T-cell (primary cell): Measurements from ENCODE around the gene CPZ. TPM values are rescaled to one million over a fixed set of nuclear protein-coding genes. Genes with fewer than 3 reads are reported as not detected.

Experiments
- ATAC-seq, 4 experiments: fragments of 200-7000 bp in 3 of 4; fragments of 150-1000 bp in 1 of 4; cut with Tn5 transposase; replicated peaks in 1 of 4; 1 replicate in 3 of 4; 2 replicates in 1 of 4; pipeline ENCODE4 v1.10.0; 2021; ENCODE audit warnings: moderate library complexity in 3 of 4, mild to moderate bottlenecking in 2 of 4, moderate number of reproducible peaks in 1 of 4
- CTCF ChIA-PET, 2 donors: fragments of 300-600 bp; sonication (Branson Sonifier 250); formaldehyde crosslinking; loops; one replicate each; lab custom pipeline; 2022; ENCODE audit warnings: antibody characterized with exemption in 2 of 2; lab: Charles Lee
- POLR2A ChIA-PET, 2 donors: fragments of 300-600 bp; sonication (Branson Sonifier 250); formaldehyde crosslinking; loops; one replicate each; lab custom pipeline; 2022; ENCODE audit warnings: antibody characterized with exemption in 2 of 2; lab: Charles Lee
- DNase-seq, 35 experiments: peaks; one replicate each; pipeline versions ENCODE4 v3.0.0 to v3.0.0-alpha.2; 2013 to 2023
- H3K27ac ChIP-seq: one replicate; pipeline ENCODE4 v1.5.1; 2013; ENCODE audit warnings: low read length
- H3K27me3 ChIP-seq, 2 experiments: replicated peaks in 1 of 2; 1 replicate in 1 of 2; 2 replicates in 1 of 2; pipeline versions ENCODE4 v1.6.1 to v1.7.0; 2013; ENCODE audit warnings: low read length in 1 of 2, mixed read lengths in 1 of 2; ENCODE audit not compliant: control insufficient read depth in 2 of 2, insufficient read depth in 2 of 2; ENCODE audit errors: extremely low read depth in 1 of 2
- H3K36me3 ChIP-seq, 2 donors: 1 replicate in 1 of 2; 2 replicates in 1 of 2; pipeline versions ENCODE4 v1.6.1 to v1.7.0; 2013; ENCODE audit warnings: low read length in 1 of 2; ENCODE audit not compliant: control insufficient read depth in 2 of 2, insufficient read depth in 1 of 2; ENCODE audit errors: extremely low read depth in 1 of 2
- H3K4me1 ChIP-seq, 2 experiments: 1 replicate in 1 of 2; 2 replicates in 1 of 2; pipeline versions ENCODE4 v1.6.1 to v1.7.0; 2013; ENCODE audit warnings: low read length in 2 of 2, mixed read lengths in 1 of 2; ENCODE audit not compliant: insufficient read depth in 2 of 2, control insufficient read depth in 1 of 2; ENCODE audit errors: extremely low read depth in 1 of 2
- H3K4me3 ChIP-seq, 2 donors: 1 replicate in 1 of 2; 2 replicates in 1 of 2; pipeline versions ENCODE4 v1.5.1 to v1.7.0; 2013; ENCODE audit warnings: mild to moderate bottlenecking in 2 of 2, low read length in 1 of 2, moderate library complexity in 1 of 2; ENCODE audit not compliant: control insufficient read depth in 1 of 2; ENCODE audit errors: extremely low read depth in 1 of 2
- H3K9me3 ChIP-seq: 2 replicates; pipeline ENCODE4 v1.7.0; 2013
- H3K27ac Mint-ChIP-seq, 2 donors: one replicate each; pipeline ENCODE4 v1.8.0; 2020 to 2021; ENCODE audit warnings: mild to moderate bottlenecking in 2 of 2, mixed read lengths in 2 of 2
- H3K27me3 Mint-ChIP-seq, 2 donors: one replicate each; pipeline ENCODE4 v1.8.0; 2021 to 2022; ENCODE audit warnings: mixed read lengths in 2 of 2
- H3K36me3 Mint-ChIP-seq: one replicate; pipeline ENCODE4 v1.8.0; 2021; ENCODE audit warnings: mixed read lengths
- H3K4me1 Mint-ChIP-seq, 3 donors: one replicate each; pipeline ENCODE4 v1.8.0; 2020 to 2022; ENCODE audit warnings: mixed read lengths in 3 of 3, mild to moderate bottlenecking in 1 of 3
- H3K4me3 Mint-ChIP-seq, 3 donors: one replicate each; pipeline ENCODE4 v1.8.0; 2020 to 2022; ENCODE audit warnings: mild to moderate bottlenecking in 3 of 3, mixed read lengths in 3 of 3, moderate library complexity in 3 of 3
- H3K9me3 Mint-ChIP-seq, 3 donors: one replicate each; pipeline ENCODE4 v1.8.0; 2020 to 2022; ENCODE audit warnings: mixed read lengths in 3 of 3
- WGBS: methylation state at CpG from one replicate; pipeline ENCODE4 v1.1.5; 2013; ENCODE audit warnings: missing lambda C conversion rate; ENCODE audit not compliant: insufficient coverage; 5-methylcytosine and 5-hydroxymethylcytosine counted together
- total RNA-seq, 35 experiments: library from RNA in 6 of 35; stranded (reverse) in 6 of 35; fragments of 120-200 nt in 1 of 35; gene quantifications; one replicate each; pipeline versions ENCODE4 v1.2.1 to v1.2.4 and lab custom pipeline; 2013 to 2026

CPZ gene
- total RNA-seq, 5 donors from 2014 or later (not counting 1 experiment from before 2014, with no cell fraction given) = 0.18 to 0.32 TPM; not detected in 3

DNA sequence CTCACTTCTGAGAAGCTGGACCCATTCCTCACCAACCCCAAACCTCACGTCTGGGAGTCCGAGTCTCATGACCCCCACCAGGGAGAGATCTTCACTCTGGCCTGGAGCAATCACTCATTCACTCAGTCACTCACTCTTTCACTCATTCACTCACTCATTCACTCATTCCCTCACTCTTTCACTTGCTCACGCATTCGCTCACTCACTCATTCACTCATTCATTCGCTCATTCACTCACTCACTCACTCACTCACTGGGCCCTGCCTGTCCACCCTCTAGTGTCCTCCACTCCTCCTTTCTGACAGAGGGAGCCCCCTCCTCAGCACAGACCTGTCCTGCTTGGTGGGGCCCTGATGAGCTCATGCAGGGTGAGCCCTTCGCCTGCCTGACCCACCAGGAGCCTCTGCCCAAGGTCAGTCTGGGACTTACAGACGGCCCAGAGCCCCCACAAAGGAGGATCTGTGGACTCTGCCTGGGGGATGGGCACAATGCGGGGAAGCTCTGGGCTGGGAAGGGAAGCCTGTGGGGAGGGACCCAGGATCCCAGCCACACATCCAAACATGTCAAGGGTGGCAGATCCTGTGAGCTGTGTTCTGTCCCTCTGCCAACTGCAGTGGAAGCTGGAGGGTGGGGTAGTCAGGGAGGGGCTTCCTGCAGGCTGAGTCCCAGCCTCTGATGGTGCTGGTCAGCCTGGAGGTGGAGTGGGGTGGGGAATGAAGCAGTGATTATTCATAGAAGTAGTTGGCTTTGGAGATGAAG is 18.5 kb downstream of the CPZ start:
- WGBS = 81% methylated on average over 5 of the region's 8 CpGs
- Histone ChIP-seq H3K27ac (no peak overlapping the region), H3K4me1 (peaks cover 0 to 6% of the 10 kb centered on the region in 2 experiments), H3K36me3 (no peaks in the 10 kb centered on the region), H3K27me3 (peaks cover 0 to 41% of the 10 kb centered on the region in 2 experiments), H3K9me3 (no peaks in the 10 kb centered on the region), H3K4me3 (no peak overlapping the region)
- Mint-ChIP-seq H3K4me1 (no peaks in the 10 kb centered on the region), H3K9me3 (no peaks in the 10 kb centered on the region), H3K27ac (no peak overlapping the region), H3K4me3 (no peak overlapping the region), H3K36me3 (no peaks in the 10 kb centered on the region), H3K27me3 (peaks cover 12% of the 10 kb centered on the region in 2 donors)
- DNase-seq = no peak
- ATAC-seq = no peak
- ChIA-PET CTCF (no interaction called here), POLR2A (no interaction called here)

- Mint-ChIP-seq H3K9me3 (no peaks in the 10 kb centered on the region), H3K36me3 (no peaks in the 10 kb centered on the region), H3K27me3 (peaks cover 12% of the 10 kb centered on the region in 2 donors), H3K4me3 (no peak overlapping the region), H3K4me1 (no peaks in the 10 kb centered on the region), H3K27ac (no peak overlapping the region)
- H3K4me3 ChIP-seq = no peak overlapping the region
- H3K9me3 ChIP-seq = no peaks in the 10 kb centered on the region
- ChIA-PET CTCF (no interaction called here), POLR2A (no interaction called here)
- no peak overlapping the region for H3K27ac ChIP-seq
- H3K27me3 ChIP-seq = peaks cover 0 to 30% of the 10 kb centered on the region in 2 experiments
- DNase-seq (no peak), ATAC-seq (no peak)
- H3K4me1 ChIP-seq = peaks cover 0 to 2% of the 10 kb centered on the region in 2 experiments
- H3K36me3 ChIP-seq = no peaks in the 10 kb centered on the region
- WGBS = 98% methylated on average over 6 of the region's 8 CpGs
Observed at GRCh38 chr4:8612646-8613045, 20.1 kb downstream of the CPZ start.

DNA sequence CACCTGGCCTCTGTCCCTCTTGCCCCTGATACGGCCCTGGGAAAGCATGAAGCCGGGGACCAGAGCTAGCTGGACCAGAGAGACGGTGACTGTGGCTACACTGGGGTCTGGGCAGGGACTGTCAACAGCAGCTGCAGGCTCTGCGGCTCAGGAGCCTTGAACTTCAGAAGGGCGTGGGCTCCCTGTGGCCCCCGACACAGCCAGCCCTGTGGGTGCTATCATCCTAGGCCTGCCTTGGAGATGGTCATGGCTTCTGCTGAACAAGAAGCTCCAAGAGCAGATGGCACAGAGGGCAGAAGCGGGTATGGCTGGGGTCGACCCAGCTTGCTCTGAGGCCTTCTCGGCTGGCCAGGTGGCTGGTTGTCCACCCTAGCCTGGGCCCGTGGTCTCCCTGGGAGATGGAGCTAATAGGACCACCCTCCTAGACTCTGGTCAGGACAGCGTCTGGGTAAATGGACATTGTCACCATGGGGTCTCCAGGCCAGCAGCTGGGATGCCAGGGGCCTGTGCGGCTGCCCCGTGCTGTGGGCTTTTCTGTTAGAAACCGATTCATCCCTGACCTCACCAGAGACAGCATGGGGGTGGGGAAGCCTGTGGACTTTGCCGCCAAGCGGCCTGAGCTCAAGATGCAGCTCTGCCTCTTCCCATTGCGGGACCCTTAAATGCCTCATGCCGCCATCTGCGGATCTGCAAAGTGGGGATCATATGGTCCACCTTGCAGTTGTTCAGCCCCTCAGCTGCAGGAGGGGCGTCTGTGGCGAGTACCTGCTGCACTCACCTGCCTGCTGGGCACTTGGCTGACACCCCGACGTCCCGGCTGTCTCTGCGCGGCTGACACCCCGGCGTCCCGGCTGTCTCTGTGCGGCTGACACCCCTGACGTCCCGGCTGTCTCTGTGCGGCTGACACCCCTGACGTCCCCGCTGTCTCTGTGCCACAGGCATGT is 21.1 kb downstream of the CPZ start:
- ChIA-PET CTCF (no interaction called here), POLR2A (no interaction called here)
- Histone ChIP-seq H3K27me3 (peaks cover 0 to 29% of the 10 kb centered on the region in 2 experiments), H3K9me3 (no peaks in the 10 kb centered on the region), H3K4me1 (no peaks in the 10 kb centered on the region), H3K36me3 (no peaks in the 10 kb centered on the region), H3K4me3 (no peak overlapping the region), H3K27ac (no peak overlapping the region)
- DNase-seq = no peak
- Mint-ChIP-seq H3K4me1 (no peaks in the 10 kb centered on the region), H3K27ac (no peak overlapping the region), H3K27me3 (peaks cover 12% of the 10 kb centered on the region in 2 donors), H3K9me3 (no peaks in the 10 kb centered on the region), H3K4me3 (no peak overlapping the region), H3K36me3 (no peaks in the 10 kb centered on the region)
- no peak for ATAC-seq
- WGBS = 86% methylated on average over 34 of the region's 35 CpGs

GRCh38 chr4:8614365-8615193 is 22.0 kb downstream of the CPZ start:
- POLR2A ChIA-PET = no interaction called here
- H3K9me3 Mint-ChIP-seq = no peaks in the 10 kb centered on the region
- 51% methylated on average over 17 of the region's 22 CpGs for WGBS
- no peaks in the 10 kb centered on the region for H3K9me3 ChIP-seq
- H3K4me3 ChIP-seq = no peak overlapping the region
- H3K27me3 Mint-ChIP-seq = peaks cover 7 to 10% of the 10 kb centered on the region in 2 donors
- H3K4me1 Mint-ChIP-seq = no peaks in the 10 kb centered on the region
- no peaks in the 10 kb centered on the region for H3K36me3 Mint-ChIP-seq
- CTCF ChIA-PET = interaction anchor here in 1 of 2 donors (0.7 kb wide), 1 partner anchor 50 kb away, joined by 3 read pairs; no protein-coding TSS in a partner anchor
- no peaks in the 10 kb centered on the region for H3K36me3 ChIP-seq
- H3K27ac Mint-ChIP-seq = no peak overlapping the region
- ATAC-seq (no peak), DNase-seq (no peak)
- no peak overlapping the region for H3K4me3 Mint-ChIP-seq
- peaks cover 0 to 29% of the 10 kb centered on the region in 2 experiments for H3K27me3 ChIP-seq
- H3K4me1 ChIP-seq = no peaks in the 10 kb centered on the region
- H3K27ac ChIP-seq = no peak overlapping the region

- Mint-ChIP-seq H3K4me3 (no peak overlapping the region), H3K9me3 (no peaks in the 10 kb centered on the region)
- CTCF ChIA-PET = no interaction called here
Observed at GRCh38 chr4:8615366-8615765, 22.8 kb downstream of the CPZ start.

More at GRCh38 chr4:8615366-8615765, 22.8 kb downstream of the CPZ start:
- no peaks in the 10 kb centered on the region for H3K36me3 Mint-ChIP-seq
- ATAC-seq (no peak), DNase-seq (no peak)
- Histone ChIP-seq H3K36me3 (no peaks in the 10 kb centered on the region), H3K4me1 (no peaks in the 10 kb centered on the region), H3K9me3 (no peaks in the 10 kb centered on the region), H3K4me3 (no peak overlapping the region), H3K27ac (no peak overlapping the region), H3K27me3 (peaks cover 0 to 29% of the 10 kb centered on the region in 2 experiments)
- H3K27ac Mint-ChIP-seq = no peak overlapping the region
- H3K27me3 Mint-ChIP-seq = peaks cover 7% of the 10 kb centered on the region in 2 donors
- POLR2A ChIA-PET = no interaction called here
- no peaks in the 10 kb centered on the region for H3K4me1 Mint-ChIP-seq
- WGBS = 91% methylated on average over 12 of the region's 13 CpGs
